Fibroblast of mammary gland (primary cell): ENCODE data around the gene COL11A2.

Source experiments
- DNase-seq: peaks from one replicate; pipeline ENCODE4 v3.0.0-alpha.2; 2010; ENCODE audit warnings: low read depth
- H3K4me3 ChIP-seq: 2 replicates; pipeline ENCODE4 v1.5.1; 2011; ENCODE audit warnings: low read depth, mild to moderate bottlenecking, low read length, moderate library complexity; ENCODE audit not compliant: control insufficient read depth
- CTCF ChIP-seq: conservative IDR thresholded peaks from 2 replicates; pipeline ENCODE4 v1.5.1; 2011; ENCODE audit warnings: low read depth, low read length, inconsistent platforms; ENCODE audit not compliant: control insufficient read depth, insufficient read depth

COL11A2 gene

GRCh38 chr6:33171880-33172687, 20.2 kb downstream of the COL11A2 start:
- no peak for TF ChIP-seq CTCF
- H3K4me3 ChIP-seq, result no peak overlapping the region
- DNase-seq, result no peak

- no peak for DNase-seq
- no peak for TF ChIP-seq CTCF
- H3K4me3 ChIP-seq, result no peak overlapping the region
Observed at GRCh38 chr6:33171016-33171879, 21.0 kb downstream of the COL11A2 start.

GRCh38 chr6:33170176-33171015, 21.9 kb downstream of the COL11A2 start:
- no peak for DNase-seq
- no peak for TF ChIP-seq CTCF
- no peak overlapping the region for H3K4me3 ChIP-seq

- H3K4me3 ChIP-seq, result no peak overlapping the region
- DNase-seq, result no peak
- TF ChIP-seq CTCF, result no peak
Observed at GRCh38 chr6:33169291-33170175, 22.7 kb downstream of the COL11A2 start.

- no peak for DNase-seq
- no peak for TF ChIP-seq CTCF
- no peak overlapping the region for H3K4me3 ChIP-seq
Observed at GRCh38 chr6:33168639-33169038, 23.6 kb downstream of the COL11A2 start.
